ENCODE measurements around the gene FBLIM1. TPM values are rescaled to one million over a fixed set of nuclear protein-coding genes. Genes with fewer than 3 reads are reported as not detected.

Gene FBLIM1
- total RNA-seq, 1 experiment from 2014 or later = 78.3 TPM

DNA sequence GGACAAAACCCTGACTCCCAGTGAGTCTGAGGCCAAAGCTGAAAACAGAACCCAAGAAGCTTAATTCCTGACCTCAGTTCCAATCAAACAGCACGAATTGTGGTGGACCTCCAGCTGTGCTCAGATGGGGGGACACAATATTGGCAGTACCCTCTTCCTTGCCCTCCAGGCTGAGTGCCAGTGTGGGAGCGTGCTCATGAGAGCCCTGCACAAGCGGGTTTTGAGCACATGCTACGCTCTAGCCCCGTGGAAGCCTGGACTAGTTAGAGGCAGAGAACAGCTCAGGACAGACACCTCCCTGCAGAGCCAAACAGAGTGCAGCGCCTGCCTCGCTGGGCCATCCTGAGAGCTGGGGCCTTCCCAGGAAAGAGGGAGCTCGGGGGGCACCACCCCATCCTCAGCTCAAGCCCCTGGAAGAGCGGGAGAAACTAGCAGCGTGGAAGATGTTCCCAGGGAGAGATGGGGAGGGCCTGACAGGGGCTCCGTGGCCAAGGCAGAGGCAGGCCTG, 25.3 kb upstream of the FBLIM1 start:
- ATAC-seq = no peak
- no peak for DNase-seq (ENCODE audit: low spot score)
- Mint-ChIP-seq H3K9me3 (no peaks in the 10 kb centered on the region), H3K4me3 (no peak overlapping the region), H3K27me3 (ENCODE audit: low read depth) (no peaks in the 10 kb centered on the region), H3K27ac (no peak overlapping the region), H3K36me3 (peaks cover 11% of the 10 kb centered on the region; the same call in 1 of the 2 replicates), H3K4me1 (no peaks in the 10 kb centered on the region)
- TF ChIP-seq SMAD3 (CRISPR knock-in tag; IDR thresholded peaks at IDR 0.05; ENCODE audit: borderline replicate concordance) (no peak), NFE2L1 (CRISPR knock-in tag; IDR thresholded peaks at IDR 0.05) (no peak), PRRX2 (CRISPR knock-in tag; IDR thresholded peaks at IDR 0.05) (no peak), ZNF263 (CRISPR knock-in tag; IDR thresholded peaks at IDR 0.05; ENCODE audit: low read depth) (no peak), ZNF416 (CRISPR knock-in tag; IDR thresholded peaks at IDR 0.05) (no peak), RELA (CRISPR knock-in tag; IDR thresholded peaks at IDR 0.05; ENCODE audit: borderline replicate concordance) (no peak), CDX4 (CRISPR knock-in tag; IDR thresholded peaks at IDR 0.05; ENCODE audit: borderline replicate concordance) (no peak), JUN (CRISPR knock-in tag; IDR thresholded peaks at IDR 0.05) (no peak)
- ChIA-PET CTCF (interaction anchor here (2.7 kb wide), 1 partner anchor 8 kb away, joined by 15 read pairs; no protein-coding TSS in a partner anchor), POLR2A (no interaction called here)

- Mint-ChIP-seq H3K27me3 (ENCODE audit: low read depth) (no peaks in the 10 kb centered on the region), H3K4me3 (no peak overlapping the region), H3K4me1 (no peaks in the 10 kb centered on the region), H3K9me3 (no peaks in the 10 kb centered on the region), H3K36me3 (peaks cover 9% of the 10 kb centered on the region; the same call in 1 of the 2 replicates), H3K27ac (no peak overlapping the region)
- no peak for TF ChIP-seq JUN (CRISPR knock-in tag; IDR thresholded peaks at IDR 0.05)
- TF ChIP-seq AFF4 (CRISPR knock-in tag; IDR thresholded peaks at IDR 0.05; ENCODE audit: borderline replicate concordance) = no peak
- TF ChIP-seq, protein P1, sequence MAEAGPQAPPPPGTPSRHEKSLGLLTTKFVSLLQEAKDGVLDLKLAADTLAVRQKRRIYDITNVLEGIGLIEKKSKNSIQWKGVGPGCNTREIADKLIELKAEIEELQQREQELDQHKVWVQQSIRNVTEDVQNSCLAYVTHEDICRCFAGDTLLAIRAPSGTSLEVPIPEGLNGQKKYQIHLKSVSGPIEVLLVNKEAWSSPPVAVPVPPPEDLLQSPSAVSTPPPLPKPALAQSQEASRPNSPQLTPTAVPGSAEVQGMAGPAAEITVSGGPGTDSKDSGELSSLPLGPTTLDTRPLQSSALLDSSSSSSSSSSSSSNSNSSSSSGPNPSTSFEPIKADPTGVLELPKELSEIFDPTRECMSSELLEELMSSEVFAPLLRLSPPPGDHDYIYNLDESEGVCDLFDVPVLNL (CRISPR knock-in tag; IDR thresholded peaks at IDR 0.05; ENCODE audit: borderline replicate concordance, low read depth) = no peak
- no peak for TF ChIP-seq KAT7 (CRISPR knock-in tag; IDR thresholded peaks at IDR 0.05; ENCODE audit: borderline replicate concordance)
- no peak for TF ChIP-seq ZNF232 (CRISPR knock-in tag; IDR thresholded peaks at IDR 0.05)
- no peak for TF ChIP-seq GABPB1 (CRISPR knock-in tag; IDR thresholded peaks at IDR 0.05)
- no peak for TF ChIP-seq CREB1 (CRISPR knock-in tag; IDR thresholded peaks at IDR 0.05)
- no peak for TF ChIP-seq TCF7 (CRISPR knock-in tag; IDR thresholded peaks at IDR 0.05; ENCODE audit: low read depth)
- no peak for TF ChIP-seq SMAD3 (CRISPR knock-in tag; IDR thresholded peaks at IDR 0.05; ENCODE audit: borderline replicate concordance)
- TF ChIP-seq, protein P2, sequence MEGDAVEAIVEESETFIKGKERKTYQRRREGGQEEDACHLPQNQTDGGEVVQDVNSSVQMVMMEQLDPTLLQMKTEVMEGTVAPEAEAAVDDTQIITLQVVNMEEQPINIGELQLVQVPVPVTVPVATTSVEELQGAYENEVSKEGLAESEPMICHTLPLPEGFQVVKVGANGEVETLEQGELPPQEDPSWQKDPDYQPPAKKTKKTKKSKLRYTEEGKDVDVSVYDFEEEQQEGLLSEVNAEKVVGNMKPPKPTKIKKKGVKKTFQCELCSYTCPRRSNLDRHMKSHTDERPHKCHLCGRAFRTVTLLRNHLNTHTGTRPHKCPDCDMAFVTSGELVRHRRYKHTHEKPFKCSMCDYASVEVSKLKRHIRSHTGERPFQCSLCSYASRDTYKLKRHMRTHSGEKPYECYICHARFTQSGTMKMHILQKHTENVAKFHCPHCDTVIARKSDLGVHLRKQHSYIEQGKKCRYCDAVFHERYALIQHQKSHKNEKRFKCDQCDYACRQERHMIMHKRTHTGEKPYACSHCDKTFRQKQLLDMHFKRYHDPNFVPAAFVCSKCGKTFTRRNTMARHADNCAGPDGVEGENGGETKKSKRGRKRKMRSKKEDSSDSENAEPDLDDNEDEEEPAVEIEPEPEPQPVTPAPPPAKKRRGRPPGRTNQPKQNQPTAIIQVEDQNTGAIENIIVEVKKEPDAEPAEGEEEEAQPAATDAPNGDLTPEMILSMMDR (IDR thresholded peaks at IDR 0.05) = no peak
- no peak for TF ChIP-seq IRF2 (CRISPR knock-in tag; IDR thresholded peaks at IDR 0.05; ENCODE audit: borderline replicate concordance, low read depth)
- DNase-seq (ENCODE audit: low spot score) = no peak
- ChIA-PET POLR2A (no interaction called here), CTCF (no interaction called here)
- no peak for ATAC-seq
Measured at GRCh38 chr1:15733726-15734226, 24.8 kb upstream of the FBLIM1 start.

Data from WTC11 (cell line).